HFF-Myc (cell line): ENCODE results near the gene NPIPA7.
"Not testable (repeated sequence)": the region's sequence is repeated elsewhere in the genome, so short reads cannot be mapped to it uniquely, and the experiment has no call there.

Source experiments
- DNase-seq: peaks from one replicate; pipeline ENCODE4 v3.0.0-alpha.2; 2011; ENCODE audit warnings: low read depth; ENCODE audit errors: extremely low read depth
- H3K4me3 ChIP-seq: replicated peaks from 2 replicates; pipeline ENCODE4 v1.5.1; 2011; ENCODE audit warnings: low read depth, mild to moderate bottlenecking, control low read depth, low read length

NPIPA7 gene

DNA sequence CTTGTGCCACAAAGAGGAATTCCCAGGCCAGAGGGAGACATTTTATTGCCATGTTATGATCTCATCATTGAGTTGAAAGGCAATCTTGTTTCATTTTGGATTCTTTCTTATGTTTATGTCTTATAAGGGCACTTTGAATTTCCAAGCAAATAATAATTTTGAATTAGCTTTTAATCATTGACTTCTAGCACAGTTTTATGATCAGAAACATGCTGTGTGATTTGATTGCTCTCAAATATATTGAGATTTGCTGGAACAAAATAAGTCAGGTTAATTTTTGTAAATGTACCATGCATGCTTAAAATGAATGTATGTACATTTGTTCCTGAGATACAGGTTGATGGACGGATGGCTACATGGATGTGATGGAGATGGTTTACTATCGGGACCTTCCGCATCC lies at the start of gene NPIPA7:
TSS of gene NPIPA7 (plus strand) at position 301 of the 400 bp plus-strand sequence. CDS start 105 bp downstream, outside the sequence.
- not testable (repeated sequence) for H3K4me3 ChIP-seq, DNase-seq

DNA sequence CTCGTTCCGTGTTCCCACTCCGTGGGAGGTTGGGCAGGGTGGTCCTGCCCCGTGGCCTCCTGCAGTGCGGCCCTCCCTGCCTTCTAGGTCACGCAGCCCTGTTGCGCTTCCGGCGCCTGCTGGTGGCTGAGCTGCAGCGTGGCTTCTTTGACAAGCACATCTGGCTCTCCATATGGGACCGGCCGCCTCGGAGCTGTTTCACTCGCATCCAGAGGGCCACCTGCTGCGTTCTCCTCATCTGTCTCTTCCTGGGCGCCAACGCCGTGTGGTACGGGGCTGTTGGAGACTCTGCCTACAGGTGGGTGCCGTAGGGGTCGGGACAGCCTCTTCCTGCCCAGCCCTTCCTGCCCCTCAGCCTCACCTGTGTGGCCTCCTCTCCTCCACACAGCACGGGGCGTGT lies 47.5 kb upstream of the NPIPA7 start:
- DNase-seq, H3K4me3 ChIP-seq: not testable (repeated sequence)

DNA sequence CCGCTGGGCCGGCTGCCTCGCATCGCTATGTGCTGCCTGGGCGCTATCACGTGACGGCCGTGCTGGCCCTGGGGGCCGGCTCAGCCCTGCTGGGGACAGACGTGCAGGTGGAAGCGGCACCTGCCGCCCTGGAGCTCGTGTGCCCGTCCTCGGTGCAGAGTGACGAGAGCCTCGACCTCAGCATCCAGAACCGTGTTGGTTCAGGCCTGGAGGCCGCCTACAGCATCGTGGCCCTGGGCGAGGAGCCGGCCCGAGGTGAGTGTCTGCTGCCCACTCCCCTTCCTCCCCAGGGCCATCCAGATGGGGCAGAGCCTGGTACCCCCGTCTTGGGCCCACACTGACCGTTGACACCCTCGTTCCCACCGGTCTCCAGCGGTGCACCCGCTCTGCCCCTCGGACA lies 21.4 kb upstream of the NPIPA7 start:
- DNase-seq, H3K4me3 ChIP-seq: not testable (repeated sequence)

DNA sequence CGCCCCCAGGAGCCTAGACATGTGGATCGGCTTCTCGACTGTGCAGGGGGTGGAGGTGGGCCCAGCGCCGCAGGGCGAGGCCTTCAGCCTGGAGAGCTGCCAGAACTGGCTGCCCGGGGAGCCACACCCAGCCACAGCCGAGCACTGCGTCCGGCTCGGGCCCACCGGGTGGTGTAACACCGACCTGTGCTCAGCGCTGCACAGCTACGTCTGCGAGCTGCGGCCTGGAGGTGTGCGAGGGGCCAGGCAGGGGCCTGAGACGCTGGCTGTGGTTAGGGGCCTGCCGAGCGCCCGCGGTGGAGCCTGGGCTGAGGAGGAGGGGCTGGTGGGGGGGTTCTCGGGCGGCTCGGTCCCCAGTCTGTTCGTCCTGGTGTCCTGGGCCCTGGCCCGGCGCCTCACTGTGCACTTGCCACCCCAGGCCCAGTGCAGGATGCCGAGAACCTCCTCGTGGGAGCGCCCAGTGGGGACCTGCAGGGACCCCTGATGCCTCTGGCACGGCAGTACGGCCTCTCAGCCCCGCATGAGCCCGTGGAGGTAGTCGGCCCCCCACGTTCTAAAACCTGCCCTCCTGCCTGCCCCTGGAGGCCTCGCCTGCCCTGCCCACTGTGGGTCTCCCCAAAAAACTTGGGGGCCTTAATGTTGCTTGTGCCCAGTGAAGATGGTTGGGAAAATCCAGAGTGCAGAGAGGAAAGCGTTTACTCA lies 20.2 kb upstream of the NPIPA7 start:
- DNase-seq, H3K4me3 ChIP-seq: not testable (repeated sequence)

DNA sequence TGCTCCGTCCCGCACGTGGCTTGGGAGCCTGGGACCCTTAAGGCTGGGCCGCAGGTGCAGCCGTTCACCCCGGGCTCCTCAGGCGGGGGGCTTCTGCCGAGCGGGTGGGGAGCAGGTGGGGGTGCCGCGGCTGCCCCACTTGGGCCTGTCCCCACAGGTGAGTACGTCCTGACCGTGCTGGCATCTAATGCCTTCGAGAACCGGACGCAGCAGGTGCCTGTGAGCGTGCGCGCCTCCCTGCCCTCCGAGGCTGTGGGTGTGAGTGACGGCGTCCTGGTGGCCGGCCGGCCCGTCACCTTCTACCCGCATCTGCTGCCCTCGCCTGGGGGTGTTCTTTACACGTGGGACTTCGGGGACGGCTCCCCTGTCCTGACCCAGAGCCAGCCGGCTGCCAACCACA lies 15.3 kb upstream of the NPIPA7 start:
- not testable (repeated sequence) for DNase-seq, H3K4me3 ChIP-seq

DNA sequence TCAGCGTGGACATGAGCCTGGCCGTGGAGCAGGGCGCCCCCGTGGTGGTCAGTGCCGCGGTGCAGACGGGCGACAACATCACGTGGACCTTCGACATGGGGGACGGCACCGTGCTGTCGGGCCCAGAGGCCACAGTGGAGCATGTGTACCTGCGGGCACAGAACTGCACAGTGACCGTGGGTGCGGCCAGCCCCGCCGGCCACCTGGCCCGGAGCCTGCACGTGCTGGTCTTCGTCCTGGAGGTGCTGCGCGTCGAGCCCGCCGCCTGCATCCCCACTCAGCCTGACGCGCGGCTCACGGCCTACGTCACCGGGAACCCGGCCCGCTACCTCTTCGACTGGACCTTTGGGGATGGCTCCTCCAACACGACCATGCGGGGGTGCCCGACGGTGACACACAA lies 14.8 kb upstream of the NPIPA7 start:
- DNase-seq, H3K4me3 ChIP-seq: not testable (repeated sequence)

DNA sequence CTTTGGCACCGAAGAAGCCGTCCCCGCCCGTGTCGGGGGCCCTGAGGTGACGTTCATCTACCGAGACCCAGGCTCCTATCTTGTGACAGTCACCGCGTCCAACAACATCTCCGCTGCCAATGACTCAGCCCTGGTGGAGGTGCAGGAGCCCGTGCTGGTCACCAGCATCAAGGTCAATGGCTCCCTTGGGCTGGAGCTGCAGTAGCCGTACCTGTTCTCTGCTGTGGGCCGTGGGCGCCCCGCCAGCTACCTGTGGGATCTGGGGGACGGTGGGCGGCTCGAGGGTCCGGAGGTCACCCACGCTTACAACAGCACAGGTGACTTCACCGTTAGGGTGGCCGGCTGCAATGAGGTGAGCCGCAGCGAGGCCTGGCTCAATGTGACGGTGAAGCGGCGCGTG lies 14.2 kb upstream of the NPIPA7 start:
- DNase-seq, H3K4me3 ChIP-seq: not testable (repeated sequence)

DNA sequence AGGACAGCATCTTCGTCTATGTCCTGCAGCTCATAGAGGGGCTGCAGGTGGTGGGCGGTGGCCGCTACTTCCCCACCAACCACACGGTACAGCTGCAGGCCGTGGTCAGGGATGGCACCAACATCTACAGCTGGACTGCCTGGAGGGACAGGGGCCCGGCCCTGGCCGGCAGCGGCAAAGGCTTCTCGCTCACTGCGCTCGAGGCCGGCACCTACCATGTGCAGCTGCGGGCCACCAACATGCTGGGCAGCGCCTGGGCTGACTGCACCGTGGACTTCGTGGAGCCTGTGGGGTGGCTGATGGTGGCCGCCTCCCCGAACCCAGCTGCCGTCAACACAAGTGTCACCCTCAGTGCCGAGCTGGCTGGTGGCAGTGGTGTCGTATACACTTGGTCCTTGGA lies 13.6 kb upstream of the NPIPA7 start:
- not testable (repeated sequence) for DNase-seq, H3K4me3 ChIP-seq

DNA sequence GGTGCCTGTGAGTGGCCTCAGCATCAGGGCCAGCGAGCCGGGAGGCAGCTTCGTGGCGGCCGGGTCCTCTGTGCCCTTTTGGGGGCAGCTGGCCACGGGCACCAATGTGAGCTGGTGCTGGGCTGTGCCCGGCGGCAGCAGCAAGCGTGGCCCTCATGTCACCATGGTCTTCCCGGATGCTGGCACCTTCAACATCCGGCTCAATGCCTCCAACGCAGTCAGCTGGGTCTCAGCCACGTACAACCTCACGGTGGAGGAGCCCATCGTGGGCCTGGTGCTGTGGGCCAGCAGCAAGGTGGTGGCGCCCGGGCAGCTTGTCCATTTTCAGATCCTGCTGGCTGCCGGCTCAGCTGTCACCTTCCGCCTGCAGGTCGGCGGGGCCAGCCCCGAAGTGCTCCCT lies 13.1 kb upstream of the NPIPA7 start:
- not testable (repeated sequence) for H3K4me3 ChIP-seq, DNase-seq

DNA sequence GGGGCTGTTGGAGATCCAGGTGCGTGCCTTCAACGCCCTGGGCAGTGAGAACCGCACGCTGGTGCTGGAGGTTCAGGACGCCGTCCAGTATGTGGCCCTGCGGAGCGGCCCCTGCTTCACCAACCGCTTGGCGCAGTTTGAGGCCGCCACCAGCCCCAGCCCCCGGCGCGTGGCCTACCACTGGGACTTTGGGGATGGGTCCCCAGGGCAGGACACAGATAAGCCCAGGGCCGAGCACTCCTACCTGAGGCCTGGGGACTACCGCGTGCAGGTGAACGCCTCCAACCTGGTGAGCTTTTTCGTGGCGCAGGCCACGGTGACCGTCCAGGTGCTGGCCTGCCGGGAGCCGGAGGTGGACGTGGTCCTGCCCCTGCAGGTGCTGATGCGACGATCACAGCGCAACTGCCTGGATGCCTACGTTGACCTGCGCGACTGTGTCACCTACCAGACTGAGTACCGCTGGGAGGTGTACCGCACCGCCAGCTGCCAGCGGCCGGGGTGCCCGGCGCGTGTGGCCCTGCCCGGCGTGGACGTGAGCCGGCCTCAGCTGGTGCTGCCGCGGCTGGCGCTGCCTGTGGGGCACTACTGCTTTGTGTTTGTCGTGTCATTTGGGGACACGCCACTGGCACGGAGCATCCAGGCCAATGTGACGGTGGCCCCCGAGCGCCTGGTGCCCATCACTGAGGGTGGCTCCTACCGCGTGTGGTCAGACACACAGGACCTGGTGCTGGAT lies 12.2 kb upstream of the NPIPA7 start:
- not testable (repeated sequence) for H3K4me3 ChIP-seq, DNase-seq

DNA sequence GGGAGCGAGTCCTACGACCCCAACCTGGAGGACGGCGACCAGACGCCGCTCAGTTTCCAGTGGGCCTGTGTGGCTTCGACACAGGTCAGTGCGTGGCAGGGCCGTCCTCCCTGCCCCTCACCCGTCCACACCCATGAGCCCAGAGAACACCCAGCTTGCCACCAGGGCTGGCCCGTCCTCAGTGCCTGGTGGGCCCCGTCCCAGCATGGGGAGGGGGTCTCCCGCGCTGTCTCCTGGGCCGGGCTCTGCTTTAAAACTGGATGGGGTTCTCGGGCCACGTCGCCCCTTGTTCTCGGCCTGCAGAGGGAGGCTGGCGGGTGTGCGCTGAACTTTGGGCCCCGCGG lies 11.7 kb upstream of the NPIPA7 start:
- not testable (repeated sequence) for H3K4me3 ChIP-seq, DNase-seq

DNA sequence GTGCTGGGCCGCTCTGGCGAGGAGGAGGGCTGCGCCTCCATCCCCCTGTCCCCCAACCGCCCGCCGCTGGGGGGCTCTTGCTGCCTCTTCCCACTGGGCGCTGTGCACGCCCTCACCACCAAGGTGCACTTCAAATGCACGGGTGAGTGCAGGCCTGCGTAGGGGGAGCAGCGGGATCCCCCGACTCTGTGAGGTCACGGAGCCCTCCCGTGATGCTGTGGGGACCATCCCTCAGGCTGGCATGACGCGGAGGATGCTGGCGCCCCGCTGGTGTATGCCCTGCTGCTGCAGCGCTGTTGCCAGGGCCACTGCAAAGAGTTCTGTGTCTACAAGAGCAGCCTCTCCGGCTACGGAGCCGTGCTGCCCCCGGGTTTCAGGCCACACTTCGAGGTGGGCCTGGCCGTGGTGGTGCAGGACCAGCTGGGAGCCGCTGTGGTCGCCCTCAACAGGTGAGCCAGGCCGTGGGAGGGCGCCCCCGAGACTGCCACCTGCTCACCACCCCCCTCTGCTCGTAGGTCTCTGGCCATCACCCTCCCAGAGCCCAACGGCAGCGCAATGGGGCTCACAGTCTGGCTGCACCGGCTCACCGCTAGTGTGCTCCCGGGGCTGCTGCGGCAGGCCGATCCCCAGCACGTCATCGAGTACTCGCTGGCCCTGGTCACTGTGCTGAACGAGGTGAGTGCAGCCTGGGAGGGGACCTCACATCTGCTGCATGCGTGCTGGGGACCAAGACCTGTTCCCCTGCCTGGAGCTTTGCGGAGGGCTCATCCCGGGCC lies 9.7 kb upstream of the NPIPA7 start:
- not testable (repeated sequence) for DNase-seq, H3K4me3 ChIP-seq

DNA sequence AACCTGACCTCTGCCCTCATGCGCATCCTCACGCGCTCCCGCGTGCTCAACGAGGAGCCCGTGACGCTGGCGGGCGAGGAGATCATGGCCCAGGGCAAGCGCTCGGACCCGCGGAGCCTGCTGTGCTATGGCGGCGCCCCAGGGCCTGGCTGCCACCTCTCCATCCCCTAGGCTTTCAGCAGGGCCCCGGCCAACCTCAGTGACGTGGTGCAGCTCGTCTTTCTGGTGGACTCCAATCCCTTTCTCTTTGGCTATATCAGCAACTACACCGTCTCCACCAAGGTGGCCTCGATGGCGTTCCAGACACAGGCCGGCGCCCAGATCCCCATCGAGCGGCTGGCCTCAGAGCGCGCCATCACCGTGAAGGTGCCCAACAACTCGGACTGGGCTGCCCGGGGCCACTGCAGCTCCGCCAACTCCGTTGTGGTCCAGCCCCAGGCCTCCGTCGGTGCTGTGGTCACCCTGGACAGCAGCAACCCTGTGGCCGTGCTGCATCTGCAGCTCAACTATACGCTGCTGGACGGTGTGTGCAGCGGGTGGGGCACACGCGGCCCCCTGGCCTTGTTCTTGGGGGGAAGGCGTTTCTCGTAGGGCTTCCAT lies 7.7 kb upstream of the NPIPA7 start:
- DNase-seq, H3K4me3 ChIP-seq: not testable (repeated sequence)

DNA sequence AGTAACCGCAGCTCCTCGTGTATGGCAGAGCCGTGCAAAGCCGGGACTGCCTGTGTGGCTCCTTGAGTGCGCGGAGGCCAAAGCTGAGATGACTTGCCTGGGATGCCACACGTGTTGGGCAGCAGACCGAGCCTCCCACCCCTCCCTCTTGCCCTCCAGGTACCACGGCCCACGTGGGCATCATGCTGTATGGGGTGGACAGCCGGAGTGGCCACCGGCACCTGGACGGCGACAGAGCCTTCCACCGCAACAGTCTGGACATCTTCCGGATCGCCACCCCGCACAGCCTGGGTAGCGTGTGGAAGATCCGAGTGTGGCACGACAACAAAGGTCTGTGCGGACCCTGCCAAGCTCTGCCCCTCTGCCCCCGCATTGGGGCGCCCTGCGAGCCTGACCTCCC lies 4.7 kb upstream of the NPIPA7 start:
- H3K4me3 ChIP-seq, DNase-seq: not testable (repeated sequence)

DNA sequence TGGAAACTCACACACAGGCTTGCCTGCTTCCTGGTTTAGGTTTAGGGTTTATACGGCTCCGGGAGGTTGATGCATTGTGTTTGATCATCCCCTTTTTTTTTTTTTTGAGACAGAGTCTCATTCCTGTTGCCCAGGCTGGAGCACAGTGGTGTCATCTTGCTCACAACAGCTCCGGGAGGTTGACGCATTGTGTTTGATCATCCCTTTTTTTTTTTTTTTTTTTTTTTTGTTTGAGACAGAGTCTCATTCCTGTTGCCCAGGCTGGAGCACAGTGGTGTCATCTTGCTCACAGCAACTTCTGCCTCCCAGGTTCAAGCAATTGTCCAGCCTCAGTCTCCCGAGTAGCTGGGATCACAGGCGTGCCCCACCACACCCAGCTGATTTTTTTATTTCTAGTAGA lies 20.7 kb downstream of the NPIPA7 start:
- not testable (repeated sequence) for DNase-seq, H3K4me3 ChIP-seq

DNA sequence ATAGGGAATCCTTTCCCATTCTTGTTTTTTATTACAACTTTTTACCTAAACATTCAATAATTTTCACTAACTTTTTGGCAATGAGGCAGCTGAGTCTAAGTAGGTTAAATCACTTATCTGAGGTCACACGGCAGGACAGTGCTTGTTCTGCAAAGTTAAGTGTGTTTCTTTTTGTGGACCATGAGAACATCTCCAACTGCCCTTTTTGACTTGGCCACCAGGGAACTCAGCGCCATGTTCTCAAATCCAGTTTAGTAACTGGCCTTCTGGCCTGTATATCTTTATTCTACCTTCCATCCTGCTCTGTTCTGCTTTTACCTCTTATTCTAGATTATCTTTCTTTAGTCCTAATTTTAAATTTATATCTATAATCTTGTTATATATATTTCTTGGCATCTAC lies 23.4 kb downstream of the NPIPA7 start:
- H3K4me3 ChIP-seq, DNase-seq: not testable (repeated sequence)

DNA sequence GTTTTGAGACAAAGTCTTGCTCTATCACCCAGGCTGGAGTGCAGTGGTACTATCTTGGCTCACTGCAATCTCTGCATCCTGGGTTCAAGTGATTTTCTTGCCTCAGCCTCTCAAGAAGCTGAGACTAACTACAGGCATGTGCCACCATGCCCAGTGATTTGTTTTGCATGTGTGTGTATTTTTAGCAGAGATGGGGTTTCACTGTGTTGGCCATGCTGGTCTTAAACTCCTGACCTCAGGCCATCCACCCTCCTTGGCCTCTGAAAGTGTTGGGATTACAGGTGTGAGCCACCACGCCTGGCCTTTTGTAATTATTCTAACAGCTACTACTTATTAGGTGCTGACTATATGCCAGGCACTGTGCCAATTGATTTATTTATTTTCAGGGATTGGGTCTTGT lies 25.3 kb downstream of the NPIPA7 start:
- not testable (repeated sequence) for DNase-seq, H3K4me3 ChIP-seq

DNA sequence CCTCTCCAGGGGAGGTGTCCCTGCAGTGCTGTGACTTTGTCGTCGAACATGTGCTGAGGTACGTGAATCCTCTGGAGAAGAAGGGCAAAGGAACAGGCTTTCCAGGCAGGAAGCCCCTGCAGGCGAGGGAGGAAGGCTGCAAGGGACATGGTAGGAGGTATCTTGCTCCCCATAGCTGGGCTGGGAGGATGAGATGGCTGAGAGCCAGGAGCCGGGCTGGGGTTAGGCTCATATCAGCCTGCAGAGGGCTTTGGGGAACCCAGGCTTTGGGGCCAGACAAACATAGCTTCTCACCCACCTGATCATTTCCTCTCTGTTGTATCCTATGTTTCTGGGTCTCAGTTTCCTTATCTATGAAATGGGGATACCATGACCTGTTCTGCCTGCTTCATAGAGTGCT lies 26.5 kb downstream of the NPIPA7 start:
- not testable (repeated sequence) for DNase-seq, H3K4me3 ChIP-seq

DNA sequence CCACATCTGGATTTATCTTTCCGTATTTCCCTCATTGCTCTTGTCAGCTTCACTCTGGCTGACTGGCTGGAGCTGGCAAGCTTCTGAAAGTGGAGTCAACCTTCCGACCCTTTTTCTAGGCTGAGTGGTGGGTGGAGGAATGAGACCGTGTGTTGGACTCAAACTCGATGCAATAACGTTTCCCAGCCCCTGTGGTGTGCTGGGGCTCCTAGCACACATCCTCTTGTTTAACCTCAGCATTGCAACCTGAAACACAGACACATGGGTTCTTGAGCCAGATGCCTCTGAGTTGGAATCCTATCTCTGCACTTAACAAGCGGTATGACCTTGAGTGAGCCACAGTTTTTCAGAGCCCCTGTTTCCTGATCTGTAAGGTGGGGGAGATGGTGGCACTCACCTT lies 29.5 kb downstream of the NPIPA7 start:
- H3K4me3 ChIP-seq, DNase-seq: not testable (repeated sequence)
